ENCODE results near the gene KICS2. TPM values are rescaled to one million over a fixed set of nuclear protein-coding genes. Genes with fewer than 3 reads are reported as not detected.

The KICS2 gene
- 7.1 to 8.1 TPM (median 7.5 TPM) in 5 replicates for total RNA-seq (2022; extraction: Qiagen RNA extraction; ENCODE audit: low read depth)

DNA sequence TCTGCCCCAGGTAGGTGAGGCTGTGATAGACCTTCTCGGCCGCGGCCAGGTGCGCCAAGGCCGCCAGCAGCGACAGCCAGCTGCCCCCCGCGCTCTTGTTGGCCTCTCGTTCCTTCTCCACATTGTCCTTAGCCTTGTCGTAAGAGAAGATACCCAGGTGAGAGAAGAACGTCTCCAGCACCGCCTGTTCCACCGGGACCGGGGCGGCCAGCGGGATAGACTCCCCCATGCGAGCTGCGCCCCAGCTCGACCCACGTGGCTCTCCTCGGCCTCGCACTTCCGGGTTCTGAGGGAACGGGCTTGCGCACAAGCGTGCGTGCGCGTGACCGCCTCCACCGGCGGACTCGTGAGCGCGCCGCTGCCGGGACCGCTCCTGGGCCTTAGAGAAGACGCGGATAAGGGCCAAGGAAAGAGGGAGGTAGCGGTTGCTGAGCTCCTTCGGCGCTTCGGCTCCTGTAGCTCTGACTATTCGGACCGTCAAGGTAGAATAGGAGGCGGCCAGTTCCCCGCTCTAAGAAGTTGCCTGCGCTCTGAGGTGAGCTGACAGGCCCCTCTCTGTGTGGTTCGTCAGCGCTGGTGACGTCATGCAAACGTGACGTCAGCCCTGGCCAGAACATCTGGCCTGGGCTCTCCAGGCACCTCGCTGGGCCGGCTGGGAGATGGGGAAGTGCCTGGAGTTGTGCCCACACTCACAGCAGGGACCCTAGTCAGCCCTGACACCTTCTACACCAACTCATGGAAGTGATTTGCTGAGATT is at the start of gene KICS2:
Gene KICS2 (minus strand): TSS at position 288 of the 757 bp plus-strand sequence. CDS start 59 bp downstream, at position 229.

Other genes with a start within 250 kb of the KICS2 start
- 0.03 to 0.30 TPM (median 0.15 TPM) in 4 of 5 replicates, not detected in the other for gene C12orf56, start 168.5 kb upstream of the KICS2 start, total RNA-seq (2022; extraction: Qiagen RNA extraction; ENCODE audit: low read depth)
- 51.7 to 56.2 TPM (median 53.2 TPM) in 5 replicates for gene XPOT, start 182.1 kb upstream of the KICS2 start, total RNA-seq (2022; extraction: Qiagen RNA extraction; ENCODE audit: low read depth)
- gene TBK1, start 229.8 kb upstream of the KICS2 start, total RNA-seq (2022; extraction: Qiagen RNA extraction; ENCODE audit: low read depth) = 23.9 to 29.9 TPM (median 25.2 TPM) in 5 replicates